Activated naive CD4-positive, alpha-beta T cell treated with anti-CD3 and anti-CD28 coated beads, Interleukin-2, amount 50 U/mL, for 24 hours (primary cell): ENCODE measurements around the gene C16orf87.

Experiments
- H3K27ac Mint-ChIP-seq: one replicate; pipeline ENCODE4 v1.8.0; 2021; ENCODE audit warnings: mild to moderate bottlenecking, mixed read lengths
- H3K27me3 Mint-ChIP-seq: one replicate; pipeline ENCODE4 v1.8.0; 2021; ENCODE audit warnings: mixed read lengths
- H3K36me3 Mint-ChIP-seq: one replicate; pipeline ENCODE4 v1.8.0; 2021; ENCODE audit warnings: mixed read lengths
- H3K4me1 Mint-ChIP-seq: one replicate; pipeline ENCODE4 v1.8.0; 2021; ENCODE audit warnings: mixed read lengths
- H3K4me3 Mint-ChIP-seq: one replicate; pipeline ENCODE4 v1.8.0; 2021; ENCODE audit warnings: mild to moderate bottlenecking, mixed read lengths
- H3K9me3 Mint-ChIP-seq: one replicate; pipeline ENCODE4 v1.8.0; 2021; ENCODE audit warnings: mixed read lengths

C16orf87 gene

GRCh38 chr16:46850619-46851555 is 19.9 kb upstream of the C16orf87 start:
- H3K4me1 Mint-ChIP-seq = no peaks in the 10 kb centered on the region
- H3K36me3 Mint-ChIP-seq = no peaks in the 10 kb centered on the region
- H3K27ac Mint-ChIP-seq = no peak overlapping the region
- H3K27me3 Mint-ChIP-seq = peaks cover under 1% of the 10 kb centered on the region
- H3K4me3 Mint-ChIP-seq = no peak overlapping the region
- no peaks in the 10 kb centered on the region for H3K9me3 Mint-ChIP-seq

GRCh38 chr16:46848768-46849764 is 18.1 kb upstream of the C16orf87 start:
- no peaks in the 10 kb centered on the region for H3K36me3 Mint-ChIP-seq
- H3K4me1 Mint-ChIP-seq = no peaks in the 10 kb centered on the region
- no peak overlapping the region for H3K27ac Mint-ChIP-seq
- H3K27me3 Mint-ChIP-seq = peaks cover 2% of the 10 kb centered on the region
- no peak overlapping the region for H3K4me3 Mint-ChIP-seq
- H3K9me3 Mint-ChIP-seq = no peaks in the 10 kb centered on the region

GRCh38 chr16:46845952-46846351 is 15.0 kb upstream of the C16orf87 start:
- no peaks in the 10 kb centered on the region for H3K4me1 Mint-ChIP-seq

GRCh38 chr16:46844771-46845170 is 13.8 kb upstream of the C16orf87 start:
- Mint-ChIP-seq H3K9me3 (no peaks in the 10 kb centered on the region), H3K36me3 (no peaks in the 10 kb centered on the region), H3K27me3 (peaks cover 2% of the 10 kb centered on the region), H3K27ac (no peak overlapping the region), H3K4me1 (no peaks in the 10 kb centered on the region), H3K4me3 (no peak overlapping the region)

More at GRCh38 chr16:46845952-46846351, 15.0 kb upstream of the C16orf87 start:
- no peak overlapping the region for H3K27ac Mint-ChIP-seq
- H3K36me3 Mint-ChIP-seq = no peaks in the 10 kb centered on the region
- no peak overlapping the region for H3K4me3 Mint-ChIP-seq
- H3K9me3 Mint-ChIP-seq = no peaks in the 10 kb centered on the region
- peaks cover 2% of the 10 kb centered on the region for H3K27me3 Mint-ChIP-seq

- Mint-ChIP-seq H3K27me3 (peaks cover 2% of the 10 kb centered on the region), H3K27ac (no peak overlapping the region), H3K4me3 (no peak overlapping the region), H3K36me3 (no peaks in the 10 kb centered on the region), H3K9me3 (no peaks in the 10 kb centered on the region), H3K4me1 (no peaks in the 10 kb centered on the region)
These were observed 13.1 kb upstream of the C16orf87 start for GRCh38 chr16:46843898-46844642.

DNA sequence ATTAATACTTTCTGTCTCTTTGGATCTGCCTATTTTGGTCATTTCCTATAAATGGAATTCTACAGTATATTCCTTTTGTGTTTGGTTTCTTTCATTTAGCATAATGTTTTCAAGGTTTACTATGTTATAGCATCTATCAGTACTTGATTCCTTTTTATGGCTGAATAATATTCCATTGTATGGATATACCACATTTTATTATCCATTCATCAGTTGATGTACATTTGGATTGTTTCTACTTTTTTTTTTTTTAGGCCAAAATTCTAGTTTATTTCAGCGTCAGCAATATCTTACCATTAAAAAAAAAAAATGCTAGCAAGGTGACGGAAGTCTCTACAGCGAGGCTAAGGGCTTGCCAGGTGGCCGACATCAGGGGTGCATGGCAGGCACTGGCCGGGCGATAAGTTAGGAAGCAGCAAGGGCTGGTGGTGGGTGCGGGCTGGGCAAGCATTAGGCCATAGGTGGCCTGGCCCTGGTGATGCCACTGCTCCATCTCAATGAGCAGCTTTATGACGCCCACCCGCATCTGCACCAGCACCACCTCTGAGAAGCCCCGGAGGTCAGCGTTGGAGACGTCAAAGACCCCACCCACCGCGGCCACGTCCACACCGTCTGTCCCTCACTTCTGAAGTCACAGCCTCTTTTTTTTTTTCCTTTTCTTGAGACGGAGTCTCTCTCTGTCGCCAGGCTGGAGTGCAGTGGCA is 11.4 kb upstream of the C16orf87 start:
- no peak overlapping the region for H3K4me3 Mint-ChIP-seq
- H3K27me3 Mint-ChIP-seq = peaks cover 2% of the 10 kb centered on the region
- H3K36me3 Mint-ChIP-seq = no peaks in the 10 kb centered on the region
- H3K9me3 Mint-ChIP-seq = no peaks in the 10 kb centered on the region
- H3K27ac Mint-ChIP-seq = no peak overlapping the region
- H3K4me1 Mint-ChIP-seq = no peaks in the 10 kb centered on the region

DNA sequence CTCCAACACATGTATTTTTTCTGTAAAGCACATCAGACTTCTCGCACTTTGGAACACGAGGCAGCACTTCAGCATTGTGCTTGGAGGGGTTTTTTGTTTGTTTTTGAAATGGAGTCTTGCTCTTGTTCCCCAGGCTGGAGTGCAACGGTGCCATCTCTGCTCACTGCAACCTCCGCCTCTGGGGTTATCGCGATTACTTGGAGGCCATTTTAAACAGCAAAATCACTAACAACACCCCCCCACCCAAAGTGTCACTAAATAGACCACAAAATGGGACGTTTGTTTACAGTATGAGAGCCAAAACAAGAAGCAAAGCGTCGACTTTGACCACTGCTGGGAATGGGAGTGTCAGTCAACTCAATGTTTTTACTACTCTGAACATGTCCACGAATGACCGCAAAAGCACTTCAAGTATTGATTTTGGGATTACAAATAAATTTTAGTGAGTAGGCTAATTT is 9.0 kb upstream of the C16orf87 start:
- no peaks in the 10 kb centered on the region for H3K9me3 Mint-ChIP-seq
- no peaks in the 10 kb centered on the region for H3K4me1 Mint-ChIP-seq
- no peak overlapping the region for H3K4me3 Mint-ChIP-seq
- H3K36me3 Mint-ChIP-seq = no peaks in the 10 kb centered on the region
- H3K27me3 Mint-ChIP-seq = no peaks in the 10 kb centered on the region
- H3K27ac Mint-ChIP-seq = no peak overlapping the region

DNA sequence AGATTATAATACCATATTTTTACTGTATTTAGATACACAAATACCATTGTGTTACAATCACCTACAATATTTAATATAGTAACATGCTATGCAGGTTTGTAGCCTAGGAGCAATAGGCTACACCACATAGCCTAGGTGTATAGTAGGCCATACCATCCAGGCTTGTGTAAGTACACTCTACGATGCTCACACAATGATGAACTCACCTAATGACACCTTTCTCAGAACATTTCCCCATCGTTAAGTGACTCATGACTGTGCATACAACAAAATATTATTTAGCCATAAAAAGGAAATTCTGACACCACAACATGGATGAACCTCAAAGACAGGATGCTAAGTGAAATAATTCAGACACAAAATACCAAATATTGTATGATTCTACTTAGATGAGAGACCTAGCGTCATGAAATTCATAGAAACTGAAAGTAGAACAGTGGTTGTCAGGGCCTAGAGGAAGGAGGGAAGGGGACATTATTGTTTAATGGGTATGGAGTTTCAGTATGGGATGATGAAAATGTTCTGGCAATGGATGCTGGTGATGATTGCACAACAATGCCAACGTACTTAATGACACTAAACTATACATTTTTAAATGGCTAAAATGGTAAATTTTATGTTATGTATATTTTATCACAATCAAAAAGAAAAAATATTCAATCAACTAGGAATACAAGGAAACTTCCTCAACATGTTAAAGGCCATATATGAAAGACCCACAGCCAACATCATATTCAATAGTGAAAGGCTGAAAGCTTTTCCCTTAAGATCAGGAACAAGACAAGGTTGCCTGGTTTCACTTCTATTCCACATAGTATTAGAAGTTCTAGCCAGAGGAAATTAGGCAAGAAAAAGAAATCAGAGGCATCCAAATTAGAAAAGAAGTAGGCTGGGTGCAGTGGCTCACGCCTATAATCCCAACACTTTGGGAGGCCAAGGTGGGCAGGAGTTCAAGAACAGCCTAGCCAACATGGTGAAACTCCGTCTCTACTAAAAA is 5.9 kb upstream of the C16orf87 start:
- H3K36me3 Mint-ChIP-seq = no peaks in the 10 kb centered on the region
- no peaks in the 10 kb centered on the region for H3K9me3 Mint-ChIP-seq
- no peak overlapping the region for H3K4me3 Mint-ChIP-seq
- no peak overlapping the region for H3K27ac Mint-ChIP-seq
- no peaks in the 10 kb centered on the region for H3K4me1 Mint-ChIP-seq
- H3K27me3 Mint-ChIP-seq = no peaks in the 10 kb centered on the region

- Mint-ChIP-seq H3K27me3 (no peaks in the 10 kb centered on the region), H3K36me3 (peaks cover 1% of the 10 kb centered on the region), H3K4me1 (peaks cover 21% of the 10 kb centered on the region), H3K9me3 (no peaks in the 10 kb centered on the region), H3K27ac (no peak overlapping the region), H3K4me3 (no peak overlapping the region)
These were observed 2.5 kb upstream of the C16orf87 start for GRCh38 chr16:46833460-46833800.

DNA sequence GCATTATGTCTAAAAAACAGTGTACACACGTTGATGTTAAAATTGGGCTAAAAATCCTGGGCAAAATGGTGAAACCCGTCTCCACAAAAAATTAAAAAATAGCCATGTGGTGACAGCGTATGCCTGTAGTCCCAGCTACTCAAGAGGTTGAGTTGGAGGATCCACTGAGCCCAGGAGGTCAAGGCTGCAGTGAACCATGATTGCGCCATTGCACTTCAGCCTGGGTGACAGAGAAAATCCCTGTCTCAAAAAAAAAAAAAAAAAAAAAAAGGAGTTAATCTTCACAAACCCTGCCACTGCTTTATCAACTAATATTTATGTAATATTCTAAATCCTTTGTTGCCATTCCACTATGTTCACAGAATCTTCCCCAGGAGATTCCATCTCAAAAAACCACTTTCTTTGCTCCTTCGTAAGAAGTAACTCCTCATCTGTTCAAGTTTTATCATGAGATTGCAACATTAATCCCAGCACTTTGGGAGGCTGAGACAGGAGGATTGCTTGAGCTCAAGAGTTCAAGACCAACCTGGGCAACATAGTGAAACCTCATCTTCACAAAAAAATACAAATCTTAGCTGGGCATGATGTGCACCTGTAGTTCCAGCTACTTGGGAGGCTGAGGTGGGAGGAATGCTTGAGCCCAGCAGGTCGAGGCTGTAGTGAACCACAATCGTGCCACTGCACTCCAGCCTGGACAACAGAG is 1.9 kb upstream of the C16orf87 start:
- Mint-ChIP-seq H3K36me3 (peaks cover 1% of the 10 kb centered on the region), H3K27ac (peak overlapping the region; percentile 30)

GRCh38 chr16:46830417-46830901 is 521 bp downstream of the C16orf87 start:
- no peaks in the 10 kb centered on the region for H3K27me3 Mint-ChIP-seq
- H3K9me3 Mint-ChIP-seq = no peaks in the 10 kb centered on the region
- H3K36me3 Mint-ChIP-seq = peaks cover 1% of the 10 kb centered on the region
- H3K27ac Mint-ChIP-seq = peak overlapping the region; percentile 99
- H3K4me3 Mint-ChIP-seq = peak overlapping the region; percentile 98
- peaks cover 37% of the 10 kb centered on the region for H3K4me1 Mint-ChIP-seq

More for the DNA sequence above, 1.9 kb upstream of the C16orf87 start:
- H3K9me3 Mint-ChIP-seq = no peaks in the 10 kb centered on the region
- H3K27me3 Mint-ChIP-seq = no peaks in the 10 kb centered on the region
- H3K4me1 Mint-ChIP-seq = peaks cover 23% of the 10 kb centered on the region
- no peak overlapping the region for H3K4me3 Mint-ChIP-seq

- Mint-ChIP-seq H3K4me3 (peak overlapping the region; percentile 98), H3K27ac (peak overlapping the region; percentile 99), H3K36me3 (peaks cover 3% of the 10 kb centered on the region), H3K27me3 (no peaks in the 10 kb centered on the region), H3K9me3 (no peaks in the 10 kb centered on the region), H3K4me1 (peaks cover 42% of the 10 kb centered on the region)
These were observed 2.0 kb downstream of the C16orf87 start for GRCh38 chr16:46828943-46829342.

- H3K9me3 Mint-ChIP-seq = no peaks in the 10 kb centered on the region
These were observed 2.7 kb downstream of the C16orf87 start for GRCh38 chr16:46828292-46828691.

More at GRCh38 chr16:46828292-46828691, 2.7 kb downstream of the C16orf87 start:
- Mint-ChIP-seq H3K4me3 (no peak overlapping the region), H3K27me3 (no peaks in the 10 kb centered on the region), H3K27ac (no peak overlapping the region), H3K36me3 (peaks cover 7% of the 10 kb centered on the region), H3K4me1 (peaks cover 47% of the 10 kb centered on the region)
